Natural killer cell (primary cell): ENCODE measurements around the gene PYGB. TPM values are rescaled to one million over a fixed set of nuclear protein-coding genes. Genes with fewer than 3 reads are reported as not detected.

Experiments
- ATAC-seq, 3 donors: fragments of 150-1000 bp in 2 of 3; fragments of 200-7000 bp in 1 of 3; cut with Tn5 transposase; 1 replicate in 1 of 3; 2 replicates in 2 of 3; pipeline ENCODE4 v1.10.0; 2021; ENCODE audit warnings: mild to moderate bottlenecking in 2 of 3, moderate library complexity in 2 of 3
- DNase-seq, 2 donors: peaks; one replicate each; pipeline versions ENCODE4 v3.0.0 to v3.0.0-alpha.2; 2013 to 2021; ENCODE audit warnings: mixed read lengths in 1 of 2
- H3K27ac ChIP-seq: one replicate; pipeline ENCODE4 v1.5.1; 2013; ENCODE audit warnings: mild to moderate bottlenecking, low read length
- H3K27me3 ChIP-seq: one replicate; pipeline ENCODE4 v1.6.1; 2013; ENCODE audit warnings: low read length; ENCODE audit not compliant: control insufficient read depth, insufficient read depth
- H3K36me3 ChIP-seq: one replicate; pipeline ENCODE4 v1.6.1; 2013; ENCODE audit warnings: low read length; ENCODE audit not compliant: control insufficient read depth, insufficient read depth
- H3K4me1 ChIP-seq: one replicate; pipeline ENCODE4 v1.6.1; 2013; ENCODE audit warnings: low read length; ENCODE audit not compliant: control insufficient read depth, insufficient read depth
- H3K4me3 ChIP-seq: one replicate; pipeline ENCODE4 v1.5.1; 2013; ENCODE audit warnings: low read length
- H3K9me3 ChIP-seq: one replicate; pipeline ENCODE4 v1.6.1; 2013; ENCODE audit warnings: low read length; ENCODE audit not compliant: control insufficient read depth, insufficient read depth
- H3K27ac Mint-ChIP-seq, 2 donors: one replicate each; pipeline ENCODE4 v1.8.0; 2022; ENCODE audit warnings: mild to moderate bottlenecking in 2 of 2, mixed read lengths in 2 of 2, moderate library complexity in 1 of 2
- H3K27me3 Mint-ChIP-seq, 2 donors: one replicate each; pipeline ENCODE4 v1.8.0; 2022; ENCODE audit warnings: low read depth in 2 of 2, mixed read lengths in 2 of 2
- H3K36me3 Mint-ChIP-seq: one replicate; pipeline ENCODE4 v1.8.0; 2022; ENCODE audit warnings: mixed read lengths
- H3K4me1 Mint-ChIP-seq, 2 donors: one replicate each; pipeline ENCODE4 v1.8.0; 2022; ENCODE audit warnings: mixed read lengths in 2 of 2
- H3K4me3 Mint-ChIP-seq: one replicate; pipeline ENCODE4 v1.8.0; 2022; ENCODE audit warnings: mild to moderate bottlenecking, moderate library complexity, mixed read lengths
- H3K9me3 Mint-ChIP-seq, 2 donors: one replicate each; pipeline ENCODE4 v1.8.0; 2022; ENCODE audit warnings: mixed read lengths in 2 of 2
- CTCF ChIP-seq: fragments of 200-600 bp; IDR thresholded peaks from one replicate; pipeline ENCODE4 v1.8.0; 2022; ENCODE audit warnings: antibody characterized with exemption
- WGBS: methylation state at CpG from one replicate; pipeline ENCODE4 v1.1.7; 2013; ENCODE audit warnings: missing lambda C conversion rate; ENCODE audit not compliant: insufficient coverage; 5-methylcytosine and 5-hydroxymethylcytosine counted together
- intact Hi-C: fragments of 100-400 bp; cut with micrococcal nuclease; formaldehyde crosslinking; loops from one replicate; pipeline ENCODE4 v1.14.2; 2022
- total RNA-seq, 4 donors: library from RNA; stranded (reverse); fragments of 120-200 nt in 1 of 4; gene quantifications; one replicate each; pipeline versions ENCODE4 v1.2.3 to v1.2.4, GENCODE V29; 2013 to 2022

The PYGB gene
- total RNA-seq, 3 donors from 2014 or later (not counting 1 experiment from before 2014, with no cell fraction given) = 39.4 to 55.4 (median 47.0) TPM

- no peaks in the 10 kb centered on the region for H3K27me3 ChIP-seq
- ATAC-seq = no peak
- intact Hi-C loops = no loop called here
- Mint-ChIP-seq H3K27ac (no peak overlapping the region), H3K4me1 (peaks cover 16 to 35% of the 10 kb centered on the region in 2 donors), H3K9me3 (no peaks in the 10 kb centered on the region), H3K4me3 (no peak overlapping the region), H3K36me3 (no peaks in the 10 kb centered on the region), H3K27me3 (no peaks in the 10 kb centered on the region)
- no peaks in the 10 kb centered on the region for H3K36me3 ChIP-seq
- no peak overlapping the region for H3K27ac ChIP-seq
- WGBS = 95% methylated on average over 11 of the region's 11 CpGs
- no peak for DNase-seq
- peaks cover 7% of the 10 kb centered on the region for H3K4me1 ChIP-seq
- TF ChIP-seq CTCF = no peak
- no peak overlapping the region for H3K4me3 ChIP-seq
- H3K9me3 ChIP-seq = no peaks in the 10 kb centered on the region
These were observed 5.9 kb downstream of the PYGB start for GRCh38 chr20:25253606-25254275.

GRCh38 chr20:25254571-25254970 lies 6.7 kb downstream of the PYGB start:
- intact Hi-C loops = no loop called here
- H3K27me3 ChIP-seq = no peaks in the 10 kb centered on the region

GRCh38 chr20:25254986-25255680 lies 7.2 kb downstream of the PYGB start:
- no peak for DNase-seq
- H3K9me3 ChIP-seq = no peaks in the 10 kb centered on the region
- no peak overlapping the region for H3K4me3 ChIP-seq
- H3K9me3 Mint-ChIP-seq = no peaks in the 10 kb centered on the region
- no peaks in the 10 kb centered on the region for H3K4me1 ChIP-seq
- intact Hi-C loops = no loop called here
- H3K27ac ChIP-seq = no peak overlapping the region
- no peaks in the 10 kb centered on the region for H3K27me3 ChIP-seq
- H3K36me3 ChIP-seq = peaks cover 2% of the 10 kb centered on the region
- H3K27ac Mint-ChIP-seq = no peak overlapping the region
- no peaks in the 10 kb centered on the region for H3K36me3 Mint-ChIP-seq
- no peak overlapping the region for H3K4me3 Mint-ChIP-seq
- WGBS = 94% methylated on average over 12 of the region's 12 CpGs
- H3K4me1 Mint-ChIP-seq = peaks cover 7 to 25% of the 10 kb centered on the region in 2 donors
- no peak for TF ChIP-seq CTCF
- no peak for ATAC-seq
- no peaks in the 10 kb centered on the region for H3K27me3 Mint-ChIP-seq

More at GRCh38 chr20:25254571-25254970, 6.7 kb downstream of the PYGB start:
- peaks cover 8 to 26% of the 10 kb centered on the region in 2 donors for H3K4me1 Mint-ChIP-seq
- H3K4me3 ChIP-seq = no peak overlapping the region
- H3K27ac Mint-ChIP-seq = peak overlapping the region in 1 of 2 donors; percentile 51
- H3K9me3 ChIP-seq = no peaks in the 10 kb centered on the region
- TF ChIP-seq CTCF = no peak
- H3K9me3 Mint-ChIP-seq = no peaks in the 10 kb centered on the region
- peaks cover 3% of the 10 kb centered on the region for H3K4me1 ChIP-seq
- 86% methylated on average over 5 of the region's 5 CpGs for whole genome bisulfite sequencing
- no peak overlapping the region for H3K27ac ChIP-seq
- no peaks in the 10 kb centered on the region for H3K27me3 Mint-ChIP-seq
- no peaks in the 10 kb centered on the region for H3K36me3 Mint-ChIP-seq
- DNase-seq (no peak), ATAC-seq (no peak)
- peaks cover 2% of the 10 kb centered on the region for H3K36me3 ChIP-seq
- H3K4me3 Mint-ChIP-seq = no peak overlapping the region
